Epithelial cell of esophagus (primary cell): Measurements from ENCODE around the gene TMEM50B.

Experiments used
- DNase-seq: peaks from one replicate; pipeline ENCODE4 v3.0.0; 2010; ENCODE audit warnings: low read depth
- H3K4me3 ChIP-seq: 2 replicates; pipeline ENCODE4 v1.5.1; 2011; ENCODE audit warnings: mild to moderate bottlenecking, low read length, control low read depth
- TF ChIP-seq, protein P1 (sequence below): IDR thresholded peaks from 2 replicates; pipeline ENCODE4 v1.5.1; 2011; ENCODE audit warnings: low read depth, mild to moderate bottlenecking, low read length, control low read depth, inconsistent platforms; ENCODE audit not compliant: insufficient read depth; ENCODE audit errors: missing control alignments

TMEM50B gene

DNA sequence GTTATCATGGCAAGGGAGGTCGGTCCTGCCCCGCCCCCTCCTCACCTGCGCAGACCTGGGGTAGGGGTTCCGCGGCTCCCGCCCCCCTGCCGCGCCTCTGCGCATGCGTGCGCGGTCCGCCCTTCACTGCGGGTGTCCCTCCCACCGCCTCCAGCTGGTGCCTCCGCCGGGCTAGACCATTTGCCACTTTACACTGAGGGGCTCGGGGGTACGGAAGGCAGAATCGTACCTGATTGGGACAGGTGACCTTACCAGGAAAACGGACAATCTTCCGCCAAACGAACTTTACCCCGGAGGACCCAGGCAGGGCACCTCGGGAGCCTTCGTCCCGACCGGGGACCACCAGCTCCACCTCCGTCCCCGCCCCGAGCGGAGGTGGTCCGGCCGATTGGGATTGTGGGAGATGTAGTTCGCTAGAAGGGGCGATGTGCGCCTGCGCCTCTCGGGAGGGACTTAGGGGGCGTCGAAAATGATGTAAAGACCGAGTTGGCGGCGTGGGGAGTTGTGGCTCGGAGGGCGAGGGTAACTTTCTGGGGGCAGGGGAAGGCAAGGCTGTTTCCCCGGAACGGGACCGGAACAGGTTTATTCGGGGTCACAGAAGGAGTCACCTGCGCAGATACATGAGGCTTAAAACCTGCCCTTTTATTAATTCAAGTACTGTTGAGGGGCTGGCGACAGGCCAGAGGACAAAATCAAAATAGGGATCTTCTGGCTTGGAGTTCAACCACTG lies 11.8 kb upstream of the TMEM50B start, which contains the start of gene DNAJC28:
DNAJC28 (minus strand) TSS at position 344 of the 730 bp plus-strand sequence. CDS start 2,323 bp downstream, outside the sequence.
- DNase-seq: peak; percentile 90
- H3K4me3 ChIP-seq: peak within 1 kb of the TSS; percentile 65
- TF ChIP-seq, protein P1, sequence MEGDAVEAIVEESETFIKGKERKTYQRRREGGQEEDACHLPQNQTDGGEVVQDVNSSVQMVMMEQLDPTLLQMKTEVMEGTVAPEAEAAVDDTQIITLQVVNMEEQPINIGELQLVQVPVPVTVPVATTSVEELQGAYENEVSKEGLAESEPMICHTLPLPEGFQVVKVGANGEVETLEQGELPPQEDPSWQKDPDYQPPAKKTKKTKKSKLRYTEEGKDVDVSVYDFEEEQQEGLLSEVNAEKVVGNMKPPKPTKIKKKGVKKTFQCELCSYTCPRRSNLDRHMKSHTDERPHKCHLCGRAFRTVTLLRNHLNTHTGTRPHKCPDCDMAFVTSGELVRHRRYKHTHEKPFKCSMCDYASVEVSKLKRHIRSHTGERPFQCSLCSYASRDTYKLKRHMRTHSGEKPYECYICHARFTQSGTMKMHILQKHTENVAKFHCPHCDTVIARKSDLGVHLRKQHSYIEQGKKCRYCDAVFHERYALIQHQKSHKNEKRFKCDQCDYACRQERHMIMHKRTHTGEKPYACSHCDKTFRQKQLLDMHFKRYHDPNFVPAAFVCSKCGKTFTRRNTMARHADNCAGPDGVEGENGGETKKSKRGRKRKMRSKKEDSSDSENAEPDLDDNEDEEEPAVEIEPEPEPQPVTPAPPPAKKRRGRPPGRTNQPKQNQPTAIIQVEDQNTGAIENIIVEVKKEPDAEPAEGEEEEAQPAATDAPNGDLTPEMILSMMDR: no peak

DNA sequence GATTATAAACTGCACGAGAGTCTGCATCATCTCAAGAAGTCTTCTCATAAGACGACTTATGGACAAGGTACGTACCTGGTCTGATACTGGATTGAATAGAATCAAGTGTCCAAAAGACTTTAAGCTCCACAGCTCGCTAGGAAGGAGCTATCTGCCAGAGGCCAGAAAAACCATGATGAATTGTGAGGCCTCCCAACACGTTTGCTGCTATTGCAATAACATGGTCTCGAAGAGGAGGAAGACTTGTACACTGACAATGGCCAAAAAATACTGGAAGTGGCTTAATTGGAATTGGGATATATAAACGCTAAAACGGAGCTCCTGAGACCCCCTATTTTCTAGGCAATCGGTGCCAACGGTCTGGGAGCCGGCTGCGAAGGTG lies 11.2 kb upstream of the TMEM50B start:
- H3K4me3 ChIP-seq: peak overlapping the region; percentile 65
- no peak for DNase-seq
- TF ChIP-seq, protein P1: no peak

DNA sequence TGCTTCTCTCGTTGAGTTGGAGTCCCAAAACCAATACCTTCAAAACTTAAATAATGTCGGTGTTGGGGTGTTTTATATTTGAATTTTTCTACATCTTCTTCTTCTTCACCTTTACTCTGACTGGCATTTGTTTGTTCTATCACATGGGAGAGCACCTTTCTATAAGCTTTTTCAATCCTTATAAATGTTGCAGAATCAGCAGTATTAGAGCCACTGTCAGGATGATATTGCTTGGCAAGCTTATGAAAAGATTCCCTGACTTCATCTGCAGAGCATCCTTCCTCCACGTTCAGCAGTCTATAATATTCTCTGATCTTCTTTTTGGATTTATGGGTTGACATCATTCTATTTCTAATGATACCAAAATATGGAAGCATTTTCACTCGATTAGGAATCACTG lies 9.2 kb upstream of the TMEM50B start:
- TF ChIP-seq, protein P1: no peak
- no peak for DNase-seq
- H3K4me3 ChIP-seq: no peak overlapping the region

DNA sequence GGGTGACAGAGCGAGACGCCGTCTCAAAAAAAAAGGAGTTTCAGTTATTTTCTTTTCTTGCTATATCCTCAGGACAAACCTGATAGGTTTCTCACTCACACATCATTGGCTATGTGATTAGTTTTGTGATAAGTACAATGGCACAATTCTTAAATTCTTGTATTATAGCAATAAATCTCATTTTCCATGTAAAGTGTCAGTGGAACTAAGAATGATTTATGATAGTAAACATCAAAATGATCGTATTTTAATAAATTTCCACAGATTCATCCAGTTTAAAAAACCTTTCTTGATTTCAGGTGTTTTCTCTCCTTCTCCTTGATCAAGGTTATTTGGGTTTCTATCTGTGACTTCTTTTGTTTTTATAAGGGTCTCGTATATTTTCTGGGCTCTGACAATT lies 8.2 kb upstream of the TMEM50B start:
- no peak for DNase-seq
- H3K4me3 ChIP-seq: no peak overlapping the region
- TF ChIP-seq, protein P1: no peak

DNA sequence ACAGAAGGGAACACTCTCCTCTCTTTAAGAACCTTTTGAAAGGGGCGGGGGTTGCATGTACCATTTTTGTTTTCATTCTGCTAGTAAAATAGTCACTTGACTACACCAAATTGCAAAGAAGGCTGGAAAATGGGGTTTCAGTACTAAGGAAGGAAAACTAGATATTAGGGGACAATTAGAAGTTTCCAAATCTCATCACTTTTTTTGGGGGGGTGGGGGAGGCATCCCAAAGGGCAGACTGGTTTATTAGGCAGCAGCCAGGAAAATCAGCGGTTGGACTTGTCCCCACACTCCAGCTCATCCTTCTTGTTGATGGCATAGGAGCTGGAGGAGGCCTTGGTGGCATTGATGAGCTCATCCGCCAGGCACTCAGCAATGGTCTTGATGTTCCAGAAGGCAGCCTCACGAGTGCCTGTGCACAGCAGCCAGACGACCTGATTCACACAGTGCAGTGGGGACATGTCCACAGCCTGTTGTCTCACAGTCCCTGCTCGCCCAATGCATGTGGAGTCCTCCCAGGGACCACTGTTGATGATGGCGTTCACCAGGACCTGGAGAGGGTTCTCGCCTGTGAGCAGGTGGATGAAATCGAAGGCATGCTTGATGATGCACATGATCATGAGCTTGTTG lies 1.7 kb upstream of the TMEM50B start:
- H3K4me3 ChIP-seq: no peak overlapping the region
- TF ChIP-seq, protein P1: no peak
- no peak for DNase-seq

DNA sequence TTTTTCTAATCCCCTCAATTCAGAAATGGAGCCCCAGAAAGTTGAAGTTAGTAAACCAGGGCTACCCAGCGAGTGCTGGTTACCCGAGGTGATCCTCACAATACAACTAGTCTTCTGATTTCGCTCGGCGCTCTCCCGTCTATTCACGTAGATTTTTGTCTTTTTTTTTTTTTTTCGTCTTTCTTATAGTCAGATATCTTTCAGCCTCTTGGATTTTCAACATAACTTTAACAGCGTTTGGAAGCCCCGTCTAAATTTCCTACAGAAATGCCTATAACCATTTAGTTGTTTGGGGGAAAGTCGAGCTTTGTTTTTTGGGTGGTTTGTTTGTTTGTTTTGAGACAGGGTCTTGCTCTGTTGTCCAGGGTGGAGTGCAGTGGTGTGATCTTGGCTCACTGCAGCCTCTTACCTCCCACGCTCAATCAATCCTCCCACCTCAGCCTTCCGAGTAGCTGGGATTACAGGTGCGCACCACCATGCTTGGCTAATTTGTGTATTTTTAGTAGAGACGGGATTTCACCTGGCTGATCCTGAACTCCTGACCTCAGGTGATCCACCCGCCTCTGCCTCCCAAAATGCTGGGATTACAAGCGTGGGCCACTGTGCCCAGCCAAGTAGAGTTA lies 818 bp upstream of the TMEM50B start:
- TF ChIP-seq, protein P1: no peak
- H3K4me3 ChIP-seq: peak overlapping the region; percentile 81
- DNase-seq: no peak
